HEK293 (cell line): ENCODE data around the gene TSPAN11.

Experiments
- CTCF ChIA-PET: fragments of 350-600 bp; formaldehyde crosslinking; extraction: SDS; loops from one replicate; lab custom pipeline; 2021; ENCODE audit warnings: antibody characterized with exemption; lab: Yijun Ruan, JAX
- POLR2A ChIA-PET: fragments of 300-600 bp; formaldehyde crosslinking; extraction: SDS; loops from one replicate; lab custom pipeline; 2020; ENCODE audit warnings: antibody characterized with exemption, inconsistent platforms; lab: Yijun Ruan, JAX
- H3K27ac ChIP-seq: fragments of 200-500 bp; sonication (Bioruptor generic); 2 replicates; pipeline ENCODE4 v1.5.1; 2014; ENCODE audit warnings: low read depth, low read length, control low read depth, inconsistent platforms; ENCODE audit errors: extremely low read depth
- H3K36me3 ChIP-seq, 2 experiments: fragments of 200-500 bp in 1 of 2; sonication (Bioruptor generic) in 1 of 2; 1 replicate in 1 of 2; 2 replicates in 1 of 2; pipeline ENCODE4 v1.5.1; 2014 to 2017; ENCODE audit warnings: inconsistent platforms in 2 of 2, low read length in 2 of 2; ENCODE audit not compliant: control insufficient read depth in 2 of 2, insufficient read depth in 1 of 2
- H3K4me1 ChIP-seq: fragments of 200-500 bp; sonication (Bioruptor generic); 2 replicates; pipeline ENCODE4 v1.5.1; 2014; ENCODE audit warnings: mild to moderate bottlenecking, low read length, inconsistent platforms; ENCODE audit not compliant: control insufficient read depth, insufficient read depth
- H3K4me3 ChIP-seq: 2 replicates; pipeline ENCODE4 v1.5.1; 2011; ENCODE audit warnings: low read depth, mild to moderate bottlenecking, control low read depth, low read length, moderate library complexity
- H3K9me3 ChIP-seq: fragments of 200-500 bp; sonication (Bioruptor generic); 2 replicates; pipeline ENCODE4 v1.5.1; 2014; ENCODE audit warnings: low read depth, low read length, inconsistent platforms; ENCODE audit not compliant: control insufficient read depth, insufficient read depth
- HOXD13 ChIP-seq: sonication (generic); formaldehyde crosslinking; IDR thresholded peaks from 2 replicates; pipeline ENCODE4 v1.8.0; 2022; ENCODE audit warnings: missing genetic modification reagents, borderline replicate concordance
- SALL2 ChIP-seq: fragments of 450-650 bp; formaldehyde crosslinking; IDR thresholded peaks from 2 replicates; pipeline ENCODE4 v1.5.0; 2017; ENCODE audit warnings: missing biosample characterization, mild to moderate bottlenecking, missing genetic modification characterization, borderline replicate concordance
- SETDB1 ChIP-seq: IDR thresholded peaks from one replicate; pipeline ENCODE4 v1.6.1; 2017; ENCODE audit warnings: mild to moderate bottlenecking, low read length, moderate library complexity, mixed read lengths; ENCODE audit not compliant: insufficient read length
- YY2 ChIP-seq: fragments of 450-650 bp; formaldehyde crosslinking; IDR thresholded peaks from 2 replicates; pipeline ENCODE4 v1.5.1; 2016; ENCODE audit warnings: missing biosample characterization, missing genetic modification characterization
- ZBTB20 ChIP-seq: fragments of 450-650 bp; formaldehyde crosslinking; IDR thresholded peaks from 2 replicates; pipeline ENCODE4 v1.5.1; 2016; ENCODE audit warnings: missing biosample characterization, missing genetic modification characterization
- ZBTB6 ChIP-seq: fragments of 450-650 bp; formaldehyde crosslinking; IDR thresholded peaks from 2 replicates; pipeline ENCODE4 v1.5.1; 2017; ENCODE audit warnings: missing biosample characterization, missing genetic modification characterization
- ZNF133 ChIP-seq: fragments of 450-650 bp; formaldehyde crosslinking; IDR thresholded peaks from 2 replicates; pipeline ENCODE4 v1.5.1; 2016; ENCODE audit warnings: missing biosample characterization, missing genetic modification characterization
- ZNF138 ChIP-seq: fragments of 450-650 bp; formaldehyde crosslinking; IDR thresholded peaks from 2 replicates; pipeline ENCODE4 v1.5.1; 2016; ENCODE audit warnings: missing biosample characterization, missing genetic modification characterization, borderline replicate concordance
- ZNF146 ChIP-seq: fragments of 450-650 bp; formaldehyde crosslinking; IDR thresholded peaks from 2 replicates; pipeline ENCODE4 v1.5.1; 2016; ENCODE audit warnings: missing biosample characterization, missing genetic modification characterization
- ZNF175 ChIP-seq: fragments of 450-650 bp; formaldehyde crosslinking; IDR thresholded peaks from 2 replicates; pipeline ENCODE4 v1.5.1; 2016; ENCODE audit warnings: missing biosample characterization, missing genetic modification characterization
- ZNF2 ChIP-seq: fragments of 450-650 bp; formaldehyde crosslinking; IDR thresholded peaks from 2 replicates; pipeline ENCODE4 v1.5.1; 2016; ENCODE audit warnings: missing biosample characterization, missing genetic modification characterization
- ZNF211 ChIP-seq: fragments of 450-650 bp; formaldehyde crosslinking; IDR thresholded peaks from 2 replicates; pipeline ENCODE4 v1.5.1; 2016; ENCODE audit warnings: low read depth, missing biosample characterization, missing genetic modification characterization
- ZNF214 ChIP-seq: fragments of 450-650 bp; formaldehyde crosslinking; IDR thresholded peaks from 2 replicates; pipeline ENCODE4 v1.5.1; 2017; ENCODE audit warnings: missing biosample characterization, mild to moderate bottlenecking, missing genetic modification characterization, borderline replicate concordance
- ZNF274 ChIP-seq, 2 experiments: fragments of 200-500 bp in 1 of 2; fragments of 450-650 bp in 1 of 2; sonication (Bioruptor generic) in 1 of 2; formaldehyde crosslinking in 1 of 2; IDR thresholded peaks; 2 replicates each; pipeline versions ENCODE4 v1.5.1 to v1.6.1; 2014 to 2016; ENCODE audit warnings: borderline replicate concordance in 1 of 2, inconsistent platforms in 1 of 2, low read length in 1 of 2, missing biosample characterization in 1 of 2, missing genetic modification characterization in 1 of 2
- ZNF292 ChIP-seq: fragments of 450-650 bp; formaldehyde crosslinking; IDR thresholded peaks from 2 replicates; pipeline ENCODE4 v1.5.1; 2016; ENCODE audit warnings: low read depth, missing biosample characterization, missing genetic modification characterization, borderline replicate concordance
- ZNF311 ChIP-seq: fragments of 450-650 bp; formaldehyde crosslinking; IDR thresholded peaks from 2 replicates; pipeline ENCODE4 v1.5.1; 2017; ENCODE audit warnings: missing biosample characterization, missing genetic modification characterization, borderline replicate concordance
- ZNF404 ChIP-seq: fragments of 450-650 bp; formaldehyde crosslinking; IDR thresholded peaks from 2 replicates; pipeline ENCODE4 v1.5.1; 2017; ENCODE audit warnings: missing biosample characterization, missing genetic modification characterization
- ZNF626 ChIP-seq: fragments of 450-650 bp; sonication (Bioruptor Pico); formaldehyde crosslinking; IDR thresholded peaks from 2 replicates; pipeline ENCODE4 v1.5.1; 2018; ENCODE audit warnings: missing biosample characterization, missing genetic modification characterization, inconsistent platforms
- ZNF776 ChIP-seq: fragments of 450-650 bp; formaldehyde crosslinking; IDR thresholded peaks from 2 replicates; pipeline ENCODE4 v1.5.0; 2017; ENCODE audit warnings: missing biosample characterization, missing genetic modification characterization, borderline replicate concordance
- ZSCAN4 ChIP-seq: fragments of 450-650 bp; formaldehyde crosslinking; IDR thresholded peaks from 2 replicates; pipeline ENCODE4 v1.5.1; 2017; ENCODE audit warnings: missing biosample characterization, missing genetic modification characterization
- TF ChIP-seq, protein P1 (sequence below): fragments of 450-650 bp; formaldehyde crosslinking; IDR thresholded peaks from 2 replicates; pipeline ENCODE4 v1.5.1; 2016; ENCODE audit warnings: missing biosample characterization, missing genetic modification characterization
- TF ChIP-seq, protein P2 (sequence below): fragments of 450-650 bp; formaldehyde crosslinking; IDR thresholded peaks from 2 replicates; pipeline ENCODE4 v1.5.1; 2016; ENCODE audit warnings: missing biosample characterization, missing genetic modification characterization
- TF ChIP-seq, protein P3 (sequence below): fragments of 450-650 bp; formaldehyde crosslinking; IDR thresholded peaks from 2 replicates; pipeline ENCODE4 v1.5.1; 2017; ENCODE audit warnings: missing biosample characterization, missing genetic modification characterization
- TF ChIP-seq, protein P4 (sequence below): fragments of 450-650 bp; formaldehyde crosslinking; IDR thresholded peaks from 2 replicates; pipeline ENCODE4 v1.5.1; 2016; ENCODE audit warnings: missing biosample characterization, missing genetic modification characterization

Gene TSPAN11

DNA sequence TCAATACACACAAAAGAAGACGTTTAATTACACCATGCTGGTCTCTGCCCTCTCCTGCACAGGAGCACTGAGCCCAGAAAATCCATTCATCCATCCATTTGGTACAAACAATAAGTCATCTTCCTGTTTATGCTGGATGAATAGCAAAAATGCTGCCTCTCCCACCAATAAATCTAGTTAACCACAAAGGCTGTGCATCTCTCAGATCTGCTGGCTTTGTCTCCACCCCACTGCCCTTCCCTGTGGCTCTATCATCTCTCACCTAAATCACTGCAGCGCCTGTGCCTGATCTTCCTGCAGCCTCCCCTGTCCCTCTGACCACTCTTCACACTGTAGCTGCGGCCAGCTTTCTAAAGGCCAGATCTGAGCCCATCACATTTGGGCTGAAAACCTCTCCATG is 74.2 kb downstream of the TSPAN11 start:
- no peak overlapping the region for H3K27ac ChIP-seq
- H3K9me3 ChIP-seq = no peaks in the 10 kb centered on the region
- TF ChIP-seq HOXD13 (CRISPR knock-in tag) (peak; percentile 27; the same call in 1 of the 2 replicates), ZBTB6 (tag by site-specific recombination) (peak; percentile 34; the same call in 1 of the 2 replicates), SALL2 (tag by site-specific recombination) (no peak), ZNF146 (no peak)
- TF ChIP-seq, all 188 proteins: peak for 2
- ChIA-PET POLR2A (no interaction called here), CTCF (interaction anchor here (0.6 to 1.8 kb wide), 5 partner anchors 14 to 149 kb away, joined by 3 to 7 read pairs (median 4); no protein-coding TSS in a partner anchor)
- no peak overlapping the region for H3K4me3 ChIP-seq
- no peaks in the 10 kb centered on the region for H3K4me1 ChIP-seq
- H3K36me3 ChIP-seq = no peaks in the 10 kb centered on the region

GRCh38 chr12:31001581-31002360 is 75.2 kb downstream of the TSPAN11 start:
- ChIA-PET CTCF (no interaction called here), POLR2A (no interaction called here)
- H3K9me3 ChIP-seq = no peaks in the 10 kb centered on the region
- H3K4me3 ChIP-seq = no peak overlapping the region
- H3K36me3 ChIP-seq = no peaks in the 10 kb centered on the region
- TF ChIP-seq ZNF776 (tag by site-specific recombination) (no peak), ZNF292 (tag by site-specific recombination) (no peak), ZNF626 (no peak), ZNF311 (tag by site-specific recombination) (no peak), ZBTB20 (tag by site-specific recombination) (no peak), SETDB1 (no peak), ZNF404 (tag by site-specific recombination) (no peak), ZNF211 (tag by site-specific recombination) (no peak), ZSCAN4 (tag by site-specific recombination) (no peak), ZNF138 (tag by site-specific recombination) (no peak), ZNF133 (no peak), YY2 (tag by site-specific recombination) (no peak), ZNF2 (tag by site-specific recombination) (no peak), ZNF274 (IDR thresholded peaks at IDR 0.05; ENCODE audit: low read length) (no peak), ZNF274 (tag by site-specific recombination; IDR thresholded peaks at IDR 0.05; ENCODE audit: borderline replicate concordance) (no peak), ZNF214 (no peak), ZNF175 (tag by site-specific recombination) (no peak)
- TF ChIP-seq, protein P1, sequence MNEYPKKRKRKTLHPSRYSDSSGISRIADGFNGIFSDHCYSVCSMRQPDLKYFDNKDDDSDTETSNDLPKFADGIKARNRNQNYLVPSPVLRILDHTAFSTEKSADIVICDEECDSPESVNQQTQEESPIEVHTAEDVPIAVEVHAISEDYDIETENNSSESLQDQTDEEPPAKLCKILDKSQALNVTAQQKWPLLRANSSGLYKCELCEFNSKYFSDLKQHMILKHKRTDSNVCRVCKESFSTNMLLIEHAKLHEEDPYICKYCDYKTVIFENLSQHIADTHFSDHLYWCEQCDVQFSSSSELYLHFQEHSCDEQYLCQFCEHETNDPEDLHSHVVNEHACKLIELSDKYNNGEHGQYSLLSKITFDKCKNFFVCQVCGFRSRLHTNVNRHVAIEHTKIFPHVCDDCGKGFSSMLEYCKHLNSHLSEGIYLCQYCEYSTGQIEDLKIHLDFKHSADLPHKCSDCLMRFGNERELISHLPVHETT = no peak
- TF ChIP-seq, protein P2, sequence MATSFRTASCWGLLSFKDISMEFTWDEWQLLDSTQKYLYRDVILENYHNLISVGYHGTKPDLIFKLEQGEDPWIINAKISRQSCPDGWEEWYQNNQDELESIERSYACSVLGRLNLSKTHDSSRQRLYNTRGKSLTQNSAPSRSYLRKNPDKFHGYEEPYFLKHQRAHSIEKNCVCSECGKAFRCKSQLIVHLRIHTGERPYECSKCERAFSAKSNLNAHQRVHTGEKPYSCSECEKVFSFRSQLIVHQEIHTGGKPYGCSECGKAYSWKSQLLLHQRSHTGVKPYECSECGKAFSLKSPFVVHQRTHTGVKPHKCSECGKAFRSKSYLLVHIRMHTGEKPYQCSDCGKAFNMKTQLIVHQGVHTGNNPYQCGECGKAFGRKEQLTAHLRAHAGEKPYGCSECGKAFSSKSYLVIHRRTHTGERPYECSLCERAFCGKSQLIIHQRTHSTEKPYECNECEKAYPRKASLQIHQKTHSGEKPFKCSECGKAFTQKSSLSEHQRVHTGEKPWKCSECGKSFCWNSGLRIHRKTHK (tag by site-specific recombination) = no peak
- TF ChIP-seq, protein P3, sequence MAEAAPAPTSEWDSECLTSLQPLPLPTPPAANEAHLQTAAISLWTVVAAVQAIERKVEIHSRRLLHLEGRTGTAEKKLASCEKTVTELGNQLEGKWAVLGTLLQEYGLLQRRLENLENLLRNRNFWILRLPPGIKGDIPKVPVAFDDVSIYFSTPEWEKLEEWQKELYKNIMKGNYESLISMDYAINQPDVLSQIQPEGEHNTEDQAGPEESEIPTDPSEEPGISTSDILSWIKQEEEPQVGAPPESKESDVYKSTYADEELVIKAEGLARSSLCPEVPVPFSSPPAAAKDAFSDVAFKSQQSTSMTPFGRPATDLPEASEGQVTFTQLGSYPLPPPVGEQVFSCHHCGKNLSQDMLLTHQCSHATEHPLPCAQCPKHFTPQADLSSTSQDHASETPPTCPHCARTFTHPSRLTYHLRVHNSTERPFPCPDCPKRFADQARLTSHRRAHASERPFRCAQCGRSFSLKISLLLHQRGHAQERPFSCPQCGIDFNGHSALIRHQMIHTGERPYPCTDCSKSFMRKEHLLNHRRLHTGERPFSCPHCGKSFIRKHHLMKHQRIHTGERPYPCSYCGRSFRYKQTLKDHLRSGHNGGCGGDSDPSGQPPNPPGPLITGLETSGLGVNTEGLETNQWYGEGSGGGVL = no peak
- TF ChIP-seq, protein P4, sequence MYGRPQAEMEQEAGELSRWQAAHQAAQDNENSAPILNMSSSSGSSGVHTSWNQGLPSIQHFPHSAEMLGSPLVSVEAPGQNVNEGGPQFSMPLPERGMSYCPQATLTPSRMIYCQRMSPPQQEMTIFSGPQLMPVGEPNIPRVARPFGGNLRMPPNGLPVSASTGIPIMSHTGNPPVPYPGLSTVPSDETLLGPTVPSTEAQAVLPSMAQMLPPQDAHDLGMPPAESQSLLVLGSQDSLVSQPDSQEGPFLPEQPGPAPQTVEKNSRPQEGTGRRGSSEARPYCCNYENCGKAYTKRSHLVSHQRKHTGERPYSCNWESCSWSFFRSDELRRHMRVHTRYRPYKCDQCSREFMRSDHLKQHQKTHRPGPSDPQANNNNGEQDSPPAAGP (tag by site-specific recombination) = no peak
- H3K4me1 ChIP-seq = no peaks in the 10 kb centered on the region
- no peak overlapping the region for H3K27ac ChIP-seq
